RPMI8226 (cell line): ENCODE measurements around the gene FARP2.

Source experiments
- DNase-seq: peaks from one replicate; pipeline ENCODE4 v3.0.0-alpha.2; 2015

FARP2 gene

DNA sequence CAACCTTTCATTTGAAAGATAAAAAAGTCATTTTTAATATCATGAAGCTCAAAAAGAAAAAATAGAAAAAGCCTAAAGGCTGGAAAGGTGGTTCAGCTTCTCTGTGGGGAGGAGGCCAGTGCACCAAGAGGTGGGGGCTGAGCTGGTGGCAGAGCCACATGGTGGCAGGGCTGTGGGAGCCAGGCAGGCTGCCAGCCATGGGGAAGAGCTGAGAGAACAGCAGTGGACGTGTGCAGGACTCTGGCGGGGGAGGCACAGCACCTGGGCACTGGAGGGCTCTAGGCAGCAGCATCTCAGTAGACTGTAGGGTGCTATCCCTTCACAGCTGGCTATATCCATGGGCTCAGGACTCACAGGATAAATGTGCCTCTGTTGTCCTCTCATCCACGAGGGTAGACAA lies 104.5 kb downstream of the FARP2 start:
- DNase-seq = no peak

- DNase-seq = no peak
These were observed 105.9 kb downstream of the FARP2 start for GRCh38 chr2:241461693-241462677.

DNA sequence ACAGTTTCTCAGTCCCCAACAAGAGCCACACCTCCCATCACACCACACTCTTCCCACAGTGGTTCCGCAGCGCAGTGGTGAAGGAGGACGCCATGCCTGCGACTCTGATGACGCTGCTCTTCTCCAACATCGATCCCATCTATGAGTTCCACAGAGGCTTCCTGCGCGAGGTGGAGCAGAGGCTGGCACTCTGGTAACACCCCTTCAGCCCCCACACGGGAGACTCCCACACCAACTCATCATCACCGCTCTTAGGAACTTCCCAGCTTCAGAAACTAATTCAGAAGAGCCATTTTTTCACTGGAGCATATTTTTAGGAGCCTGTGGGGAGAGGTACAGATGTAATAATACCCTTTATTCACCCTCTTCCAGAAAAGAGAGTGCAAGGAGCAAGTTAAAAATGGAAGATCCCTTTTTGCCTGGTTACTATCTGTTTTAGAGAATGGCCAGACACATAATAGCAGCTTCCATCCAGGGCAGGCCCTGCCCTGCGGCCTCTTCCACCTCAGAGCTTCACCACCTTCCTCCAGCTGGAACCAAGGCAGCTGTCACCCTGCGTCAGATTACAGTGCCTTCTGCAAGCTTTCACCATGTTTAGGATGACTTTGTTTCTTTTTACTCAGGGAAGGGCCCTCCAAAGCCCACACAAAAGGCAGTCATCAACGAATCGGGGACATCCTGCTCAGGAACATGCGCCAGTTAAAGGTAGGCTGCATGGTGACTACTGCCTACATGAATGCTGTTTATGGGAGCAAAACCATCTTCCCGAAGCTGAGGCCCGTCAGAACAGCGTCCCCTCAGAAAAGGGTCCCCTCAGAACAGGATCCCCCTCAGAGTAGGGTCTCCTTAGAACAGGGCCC lies 107.4 kb downstream of the FARP2 start:
- DNase-seq = no peak

- no peak for DNase-seq
These were observed 109.5 kb downstream of the FARP2 start for GRCh38 chr2:241465543-241465942.

GRCh38 chr2:241466230-241466629 lies 110.1 kb downstream of the FARP2 start:
- no peak for DNase-seq

DNA sequence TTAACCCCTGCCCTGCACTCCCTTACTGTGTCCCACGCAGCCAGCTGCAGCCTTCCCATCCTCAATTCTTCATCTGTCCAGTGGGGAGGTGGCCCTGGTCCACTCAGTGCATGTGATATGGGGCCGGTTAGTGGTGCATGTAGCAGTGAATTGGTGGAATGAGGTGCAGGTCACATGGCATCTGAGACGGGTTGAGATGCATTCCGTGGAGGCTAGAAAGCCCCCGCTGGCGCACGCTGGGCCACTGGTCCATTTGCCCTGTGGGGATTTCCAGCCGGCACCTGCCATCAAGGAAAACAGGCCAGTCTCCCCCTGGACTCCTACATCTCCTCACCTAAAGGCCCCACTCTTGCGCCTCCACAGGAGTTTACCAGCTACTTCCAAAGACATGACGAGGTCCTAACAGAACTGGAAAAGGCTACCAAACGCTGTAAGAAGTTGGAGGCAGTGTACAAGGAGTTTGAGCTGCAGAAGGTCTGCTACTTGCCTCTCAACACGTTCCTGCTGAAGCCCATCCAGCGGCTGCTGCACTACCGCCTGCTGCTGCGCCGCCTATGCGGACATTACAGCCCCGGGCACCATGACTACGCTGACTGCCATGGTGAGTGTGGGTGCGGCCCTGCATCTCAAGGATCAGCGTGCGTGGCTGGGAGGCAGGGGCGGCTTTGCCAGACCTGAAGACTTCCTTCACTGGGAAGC lies 111.8 kb downstream of the FARP2 start:
- DNase-seq = no peak

DNA sequence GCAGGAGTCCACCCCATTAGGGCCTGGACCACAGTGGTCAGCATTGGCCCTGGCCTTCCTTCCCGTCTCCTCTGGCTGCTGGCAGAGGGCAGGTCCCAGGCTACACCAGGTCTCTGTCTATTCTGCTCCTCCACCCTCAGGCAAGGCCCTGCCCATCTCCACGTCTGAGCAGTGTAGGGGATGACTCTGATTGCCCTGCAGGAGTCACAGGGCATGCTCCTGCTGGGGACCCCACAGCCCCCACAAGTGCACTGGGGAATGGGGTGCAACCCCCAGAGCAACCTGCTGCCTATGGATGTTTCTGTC lies 112.3 kb downstream of the FARP2 start:
- no peak for DNase-seq

- DNase-seq = no peak
These were observed 113.7 kb downstream of the FARP2 start for GRCh38 chr2:241469746-241470145.

DNA sequence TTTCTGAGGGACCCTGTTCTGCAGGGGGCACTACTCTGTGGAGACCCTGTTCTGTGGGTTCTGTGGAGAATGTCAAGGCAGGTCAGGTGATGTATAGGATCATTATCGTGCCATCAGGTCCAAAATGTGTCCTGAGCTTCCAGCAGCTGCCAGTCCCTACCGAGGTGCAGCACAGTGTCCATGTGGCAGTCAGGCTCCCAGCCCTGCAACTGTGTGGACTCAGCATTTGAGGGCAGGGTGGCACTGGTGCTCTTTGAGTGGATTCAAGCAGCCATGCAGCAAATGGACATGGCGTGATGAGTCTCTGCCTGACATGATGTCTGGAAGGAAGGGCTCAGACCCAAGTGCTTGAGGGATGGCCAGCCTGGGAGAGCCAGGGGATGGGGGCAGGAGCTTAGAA lies 117.3 kb downstream of the FARP2 start:
- no peak for DNase-seq

- no peak for DNase-seq
These were observed 119.2 kb downstream of the FARP2 start for GRCh38 chr2:241475267-241475666.

GRCh38 chr2:241478166-241478565 lies 122.1 kb downstream of the FARP2 start:
- DNase-seq = no peak

- DNase-seq = no peak
These were observed 123.2 kb downstream of the FARP2 start for GRCh38 chr2:241479026-241479898.

GRCh38 chr2:241481687-241482086 lies 125.6 kb downstream of the FARP2 start:
- DNase-seq = no peak

- DNase-seq = no peak
These were observed 126.3 kb downstream of the FARP2 start for GRCh38 chr2:241482126-241482955.

GRCh38 chr2:241483305-241483704 lies 127.2 kb downstream of the FARP2 start:
- no peak for DNase-seq

- DNase-seq = no peak
These were observed 129.3 kb downstream of the FARP2 start for GRCh38 chr2:241485172-241485911.

DNA sequence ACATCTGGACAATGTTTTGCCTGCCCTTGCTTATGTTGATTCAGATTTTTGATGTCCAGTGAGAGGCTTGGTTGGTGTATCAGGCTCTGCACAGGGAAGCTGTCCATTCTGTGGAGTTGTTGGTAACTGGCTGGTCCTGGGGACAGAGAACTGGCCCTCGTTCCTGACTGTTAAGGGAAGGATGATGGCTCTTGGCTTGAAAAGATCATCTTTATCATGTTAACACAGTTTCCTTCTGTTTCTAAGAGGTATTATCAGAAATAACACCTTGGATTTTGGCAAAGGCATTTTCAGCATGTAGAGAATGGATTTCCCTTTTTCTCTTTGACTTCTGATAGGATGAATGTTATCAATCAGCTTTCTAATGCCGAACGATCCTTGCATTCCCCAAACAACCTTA lies 133.0 kb downstream of the FARP2 start:
- DNase-seq = no peak

DNA sequence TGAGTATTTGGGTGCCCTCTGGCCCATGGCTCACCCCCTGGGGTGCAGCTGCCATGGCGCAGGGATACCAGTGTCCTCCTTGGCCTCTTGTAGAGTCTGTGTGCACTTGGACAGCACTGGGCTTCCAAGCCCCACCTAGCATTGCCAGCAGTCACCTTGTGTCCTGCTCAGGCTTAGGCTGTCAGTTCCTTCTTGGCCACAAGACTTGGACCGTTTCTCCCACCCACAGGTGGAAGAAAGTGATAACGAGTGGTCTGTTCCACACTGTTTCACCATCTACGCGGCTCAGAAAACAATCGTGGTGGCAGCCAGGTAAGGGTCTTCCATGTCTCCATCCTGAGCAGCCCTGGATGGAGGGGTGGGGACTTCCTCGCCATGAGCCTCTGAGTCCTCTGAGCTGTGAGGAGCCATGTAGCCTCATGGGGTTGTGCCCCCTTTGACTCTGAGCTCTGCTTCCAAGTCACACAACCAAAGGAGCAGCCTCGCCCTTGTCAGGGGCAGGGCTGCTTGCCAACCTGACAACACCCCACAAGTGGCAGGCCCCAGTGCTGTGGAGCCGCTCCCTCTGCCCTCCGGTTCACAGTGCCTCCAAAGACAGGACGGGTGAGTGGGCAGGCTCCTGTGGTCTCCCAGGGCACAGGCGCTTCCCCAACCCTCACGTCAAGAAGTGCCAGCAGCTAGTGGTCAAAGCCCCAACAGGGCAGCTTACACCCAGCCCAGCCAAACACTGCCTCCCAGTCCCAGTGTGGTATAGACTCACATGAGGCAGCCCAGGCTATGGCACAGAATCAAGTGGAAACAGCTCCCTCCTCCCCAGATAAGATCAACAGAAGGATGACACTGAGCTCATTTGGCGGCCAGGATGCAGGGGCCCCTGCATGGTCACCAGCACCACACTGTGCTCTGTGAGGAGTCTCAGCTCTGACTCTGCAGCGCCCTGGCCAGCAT lies 133.9 kb downstream of the FARP2 start:
- DNase-seq = no peak

DNA sequence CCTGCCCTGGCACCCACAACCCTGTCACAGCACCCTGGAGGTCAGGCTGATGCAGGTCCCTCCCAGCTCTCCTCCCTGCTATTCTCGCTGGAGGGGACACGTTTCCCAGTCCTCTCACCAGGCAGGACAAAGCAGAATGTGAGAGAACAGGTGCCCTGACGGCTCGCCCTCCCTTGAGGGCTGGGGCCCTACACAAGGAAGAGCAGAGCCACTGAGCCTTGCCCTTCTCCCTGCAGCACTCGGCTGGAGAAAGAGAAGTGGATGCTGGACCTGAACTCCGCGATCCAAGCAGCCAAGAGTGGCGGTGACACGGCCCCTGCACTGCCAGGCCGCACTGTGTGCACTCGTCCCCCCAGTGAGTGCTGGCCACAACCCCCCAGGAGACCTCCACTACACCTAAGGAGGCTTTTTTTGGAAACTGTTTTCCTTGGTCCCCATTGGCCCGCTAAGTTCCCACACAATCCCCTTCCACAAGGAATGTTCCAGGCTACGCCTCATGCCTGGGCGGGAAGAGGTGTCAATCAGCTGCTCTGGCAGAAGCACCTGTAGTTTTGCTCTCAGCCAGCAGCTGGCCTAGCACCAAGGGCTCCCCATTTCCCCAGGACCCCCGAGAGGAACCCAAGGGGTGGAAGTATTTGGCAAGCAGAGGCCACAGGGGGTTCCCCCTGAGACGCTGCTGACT lies 134.9 kb downstream of the FARP2 start:
- DNase-seq = no peak
